CD4-positive, alpha-beta T cell treated with Interleukin-17A for 4 hours (primary cell): ENCODE results near the gene ZMIZ2.
"Not testable (repeated sequence)": the region's sequence is repeated elsewhere in the genome, so short reads cannot be mapped to it uniquely, and the experiment has no call there.

Source experiments
- DNase-seq: peaks from one replicate; pipeline ENCODE4 v3.0.0-alpha.2; 2020; ENCODE audit warnings: mixed read lengths

ZMIZ2 gene

GRCh38 chr7:44748045-44748947 is at the start of gene ZMIZ2:
Gene ZMIZ2, plus strand, starts transcription at chr7:44748847. Its CDS starts 7,403 bp downstream, at chr7:44756250.
- DNase-seq = peak; percentile 94

- DNase-seq = not testable (repeated sequence)
Observed at GRCh38 chr7:44699598-44699997, 49.0 kb upstream of the ZMIZ2 start.

- no peak for DNase-seq
Observed at GRCh38 chr7:44700322-44700721, 48.3 kb upstream of the ZMIZ2 start.

GRCh38 chr7:44703391-44703790 is 45.3 kb upstream of the ZMIZ2 start:
- DNase-seq = not testable (repeated sequence)

GRCh38 chr7:44703921-44704320 is 44.7 kb upstream of the ZMIZ2 start:
- DNase-seq = no peak

GRCh38 chr7:44705434-44705833 is 43.2 kb upstream of the ZMIZ2 start:
- no peak for DNase-seq

- no peak for DNase-seq
Observed at GRCh38 chr7:44706788-44707557, 41.7 kb upstream of the ZMIZ2 start.

GRCh38 chr7:44707558-44708230 is 41.0 kb upstream of the ZMIZ2 start:
- no peak for DNase-seq

- DNase-seq = no peak
Observed at GRCh38 chr7:44709011-44709915, 39.4 kb upstream of the ZMIZ2 start.

- no peak for DNase-seq
Observed at GRCh38 chr7:44709945-44710596, 38.6 kb upstream of the ZMIZ2 start.

- DNase-seq = no peak
Observed at GRCh38 chr7:44711528-44711927, 37.1 kb upstream of the ZMIZ2 start.

- DNase-seq = no peak
Observed at GRCh38 chr7:44712012-44712411, 36.6 kb upstream of the ZMIZ2 start.

GRCh38 chr7:44713141-44713540 is 35.5 kb upstream of the ZMIZ2 start:
- no peak for DNase-seq

- no peak for DNase-seq
Observed at GRCh38 chr7:44713680-44714335, 34.8 kb upstream of the ZMIZ2 start.

- no peak for DNase-seq
Observed at GRCh38 chr7:44716205-44716604, 32.4 kb upstream of the ZMIZ2 start.

- DNase-seq = no peak
Observed at GRCh38 chr7:44720301-44720700, 28.3 kb upstream of the ZMIZ2 start.

GRCh38 chr7:44724276-44724675 is 24.4 kb upstream of the ZMIZ2 start:
- no peak for DNase-seq

GRCh38 chr7:44726250-44726649 is 22.4 kb upstream of the ZMIZ2 start:
- DNase-seq = not testable (repeated sequence)

- DNase-seq = no peak
Observed at GRCh38 chr7:44727158-44727936, 21.3 kb upstream of the ZMIZ2 start.

- no peak for DNase-seq
Observed at GRCh38 chr7:44727937-44728262, 20.7 kb upstream of the ZMIZ2 start.
